SK-N-SH (cell line): ENCODE data around the gene CASP5. TPM values are rescaled to one million over a fixed set of nuclear protein-coding genes. Genes with fewer than 3 reads are reported as not detected.
A peak's percentile ranks its signal among the peaks of the same experiment; 100 is the strongest.

Experiments
- CTCF ChIA-PET: fragments of 300-600, 350-600 bp; formaldehyde crosslinking; extraction: SDS; loops from one replicate; lab custom pipeline; 2021; lab: Yijun Ruan, JAX
- POLR2A ChIA-PET: fragments of 350-600 bp; sonication (Branson Sonifier 250); formaldehyde crosslinking; extraction: SDS; loops from one replicate; lab custom pipeline; 2020; ENCODE audit warnings: antibody characterized with exemption, inconsistent platforms; lab: Yijun Ruan, JAX
- DNase-seq: peaks from one replicate; pipeline ENCODE4 v3.0.0; 2012
- H2AFZ ChIP-seq: fragments of 200-600 bp; sonication (generic); 2 replicates; pipeline ENCODE4 v1.8.1; 2016; ENCODE audit warnings: antibody characterized with exemption, mild to moderate bottlenecking, low read depth
- H3F3A ChIP-seq: fragments of 200-600 bp; sonication (generic); replicated peaks from 2 replicates; pipeline ENCODE3; 2016; ENCODE audit warnings: antibody characterized with exemption, mild to moderate bottlenecking; ENCODE audit not compliant: insufficient read depth
- H3K27ac ChIP-seq, 2 experiments: fragments of 200-500 bp in 1 of 2; fragments of 200-600 bp in 1 of 2; sonication (Bioruptor generic) in 1 of 2; sonication (generic), shearing (Covaris generic) in 1 of 2; 2 replicates each; pipeline versions ENCODE4 v1.5.1 to v1.6.1; 2014 to 2016; ENCODE audit warnings: low read depth in 2 of 2, inconsistent platforms in 1 of 2, low read length in 1 of 2, mild to moderate bottlenecking in 1 of 2, mixed read lengths in 1 of 2
- H3K27me3 ChIP-seq: fragments of 200-600 bp; sonication (generic), shearing (Covaris generic); 2 replicates; pipeline ENCODE4 v1.6.1; 2016; ENCODE audit warnings: mixed run types; ENCODE audit not compliant: insufficient read depth
- H3K36me3 ChIP-seq, 2 experiments: fragments of 200-500 bp in 1 of 2; fragments of 200-600 bp in 1 of 2; sonication (Bioruptor generic) in 1 of 2; sonication (generic) in 1 of 2; replicated peaks in 1 of 2; 2 replicates each; pipeline versions ENCODE3 to v1.5.1; 2014 to 2016; ENCODE audit warnings: low read length in 1 of 2, mild to moderate bottlenecking in 1 of 2; ENCODE audit not compliant: insufficient read depth in 2 of 2, control insufficient read depth in 1 of 2
- H3K4me1 ChIP-seq, 2 experiments: fragments of 200-500 bp in 1 of 2; fragments of 200-600 bp in 1 of 2; sonication (Bioruptor generic) in 1 of 2; sonication (generic), shearing (Covaris generic) in 1 of 2; 2 replicates each; pipeline versions ENCODE4 v1.5.1 to v1.6.1; 2014 to 2016; ENCODE audit warnings: low read depth in 1 of 2, low read length in 1 of 2, mixed run types in 1 of 2; ENCODE audit not compliant: insufficient read depth in 2 of 2, control insufficient read depth in 1 of 2
- H3K4me2 ChIP-seq: fragments of 200-600 bp; sonication (generic), shearing (Covaris generic); 2 replicates; pipeline ENCODE4 v1.6.1; 2017; ENCODE audit warnings: mixed run types
- H3K4me3 ChIP-seq, 2 experiments: fragments of 200-500 bp in 1 of 2; fragments of 200-600 bp in 1 of 2; sonication (Bioruptor generic) in 1 of 2; sonication (generic), shearing (Covaris generic) in 1 of 2; 2 replicates each; pipeline versions ENCODE4 v1.5.1 to v1.8.1; 2014 to 2016; ENCODE audit warnings: low read depth in 2 of 2, inconsistent platforms in 1 of 2, low read length in 1 of 2, mild to moderate bottlenecking in 1 of 2, mixed read lengths in 1 of 2, moderate library complexity in 1 of 2
- H3K79me2 ChIP-seq: fragments of 200-600 bp; sonication (generic); 2 replicates; pipeline ENCODE4 v1.8.1; 2017; ENCODE audit warnings: mild to moderate bottlenecking; ENCODE audit not compliant: insufficient read depth
- H3K9ac ChIP-seq: fragments of 200-600 bp; sonication (generic); 2 replicates; pipeline ENCODE4 v1.6.1; 2017; ENCODE audit warnings: mixed run types
- H3K9me2 ChIP-seq: fragments of 200-600 bp; sonication (generic); 2 replicates; pipeline ENCODE4 v1.6.1; 2017; ENCODE audit warnings: mixed run types
- H3K9me3 ChIP-seq: fragments of 200-600 bp; sonication (generic); 2 replicates; pipeline ENCODE4 v1.6.1; 2017; ENCODE audit warnings: mixed run types, mild to moderate bottlenecking, moderate library complexity
- H4K20me1 ChIP-seq: fragments of 200-600 bp; sonication (generic); 2 replicates; pipeline ENCODE4 v1.6.1; 2017; ENCODE audit warnings: mild to moderate bottlenecking, mixed run types; ENCODE audit not compliant: insufficient read depth
- ELF1 ChIP-seq: IDR thresholded peaks from 2 replicates; pipeline ENCODE4 v1.4.0; 2012
- FOXJ3 ChIP-seq: sonication (generic); formaldehyde crosslinking; IDR thresholded peaks from 2 replicates; pipeline ENCODE4 v1.5.1; 2020; ENCODE audit warnings: mild to moderate bottlenecking, missing genetic modification reagents
- JUND ChIP-seq: IDR thresholded peaks from 2 replicates; pipeline ENCODE4 v1.4.0; 2012
- NRF1 ChIP-seq: IDR thresholded peaks from 2 replicates; pipeline ENCODE4 v1.6.1; 2012; ENCODE audit warnings: low read depth, mild to moderate bottlenecking, low read length
- POLR2AphosphoS5 ChIP-seq: IDR thresholded peaks from 2 replicates; pipeline ENCODE4 v1.6.1; 2012; ENCODE audit warnings: low read depth, low read length
- RFX5 ChIP-seq: IDR thresholded peaks from 2 replicates; pipeline ENCODE4 v1.6.1; 2012; ENCODE audit warnings: mild to moderate bottlenecking, improper control_type of control experiment, low read length
- RXRA ChIP-seq: IDR thresholded peaks from 2 replicates; pipeline ENCODE4 v1.4.0; 2012; ENCODE audit warnings: low read depth, mild to moderate bottlenecking, borderline replicate concordance
- SIN3A ChIP-seq: IDR thresholded peaks from 2 replicates; pipeline ENCODE4 v1.6.1; 2012; ENCODE audit warnings: low read depth, mild to moderate bottlenecking, low read length, moderate library complexity, borderline replicate concordance
- TAF1 ChIP-seq: IDR thresholded peaks from 2 replicates; pipeline ENCODE4 v1.6.1; 2012; ENCODE audit warnings: low read depth, mild to moderate bottlenecking, low read length, moderate library complexity, borderline replicate concordance
- TCF12 ChIP-seq: IDR thresholded peaks from 2 replicates; pipeline ENCODE4 v1.4.0; 2012
- TEAD4 ChIP-seq: IDR thresholded peaks from 2 replicates; pipeline ENCODE4 v1.4.0; 2012; ENCODE audit warnings: mild to moderate bottlenecking, borderline replicate concordance; ENCODE audit not compliant: insufficient read depth
- WGBS: methylation state at CpG from one replicate; pipeline ENCODE4 v1.1.6; 2017; ENCODE audit warnings: low lambda C conversion rate; 5-methylcytosine and 5-hydroxymethylcytosine counted together
- polyA plus RNA-seq, 3 experiments: library from polyadenylated mRNA; depleted of rRNA; stranded (reverse); fragments of >200 nt; gene quantifications; 2 replicates each; pipeline ENCODE4 v1.2.3, GENCODE V29; 2012
- TF ChIP-seq, protein P1 (sequence below): IDR thresholded peaks from 2 replicates; pipeline ENCODE4 v1.6.1; 2012; ENCODE audit warnings: mild to moderate bottlenecking, low read depth, low read length, moderate library complexity
- TF ChIP-seq, protein P2 (sequence below): IDR thresholded peaks from 2 replicates; pipeline ENCODE4; 2012
- TF ChIP-seq, protein P3 (sequence below): IDR thresholded peaks from 2 replicates; pipeline ENCODE4 v1.4.0; 2012; ENCODE audit warnings: low read depth
- TF ChIP-seq, protein P4 (sequence below): IDR thresholded peaks from 2 replicates; pipeline ENCODE4 v1.4.0; 2012; ENCODE audit warnings: low read depth, borderline replicate concordance

The CASP5 gene
- polyA plus RNA-seq, 1 of the 3 experiments (the other 2 are of a cell fraction): not detected

DNA sequence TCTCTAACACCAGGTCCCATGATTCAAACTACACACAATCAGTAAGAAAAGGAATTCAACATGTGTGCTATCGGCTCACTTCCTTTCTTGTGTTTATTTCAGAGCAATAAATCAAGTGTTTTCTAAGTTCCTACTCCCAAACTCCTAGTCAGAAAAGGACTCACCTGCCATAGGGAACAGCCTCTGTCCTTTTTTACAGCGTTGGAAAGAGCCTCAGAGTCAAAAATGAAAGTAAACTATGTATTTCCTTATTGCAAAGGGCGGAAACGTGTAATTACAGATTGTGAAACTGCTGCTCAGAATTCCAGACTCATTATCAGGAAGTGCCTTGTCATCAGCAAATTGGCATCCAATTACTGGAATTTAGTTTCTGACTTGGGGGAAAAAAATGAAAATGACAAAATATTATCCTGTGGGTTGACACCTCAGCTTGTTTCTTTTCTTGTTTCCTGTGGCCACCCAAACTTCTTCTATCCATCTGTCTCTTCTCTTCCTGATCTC is 54.6 kb downstream of the CASP5 start, which contains the start of gene CASP4:
Gene CASP4 (minus strand): TSS at position 220 of the 501 bp plus-strand sequence. CDS start 49 bp downstream, at position 171.
- H3K79me2 ChIP-seq: no peaks in the 10 kb centered on the region
- ChIA-PET POLR2A (no interaction called here), CTCF (interaction anchor here (1.1 kb wide), 1 partner anchor 22 kb away, joined by 3 read pairs; no protein-coding TSS in a partner anchor)
- whole genome bisulfite sequencing: 17% methylated on average over 4 of the region's 4 CpGs
- no peaks in the 10 kb centered on the region for H3K9me3 ChIP-seq
- peak within 1 kb of the TSS; percentile 80 for H2AFZ ChIP-seq
- H3K4me1 ChIP-seq: no peaks in the 10 kb centered on the region; a peak in 1 of 4 replicates
- no peaks in the 10 kb centered on the region for H3K27me3 ChIP-seq
- peak within 1 kb of the TSS; percentile 46 to 49 for H3K4me3 ChIP-seq
- peak within 1 kb of the TSS; percentile 57 for H3K4me2 ChIP-seq
- H4K20me1 ChIP-seq: no peaks in the 10 kb centered on the region
- H3K9me2 ChIP-seq: no peaks in the 10 kb centered on the region
- H3F3A ChIP-seq: no peaks in the 10 kb centered on the region
- H3K9ac ChIP-seq: peak within 1 kb of the TSS; percentile 50
- H3K27ac ChIP-seq: peak within 1 kb of the TSS in 1 of 2 experiments; percentile 72; a peak in 3 of 4 replicates
- H3K36me3 ChIP-seq: no peaks in the 10 kb centered on the region
- TF ChIP-seq RXRA (no peak), TCF12 (peak; percentile 57), ELF1 (peak; percentile 39; the same call in 1 of the 2 replicates)
- TF ChIP-seq, all 33 proteins: peak for 2
- DNase-seq: peak; percentile 1

DNA sequence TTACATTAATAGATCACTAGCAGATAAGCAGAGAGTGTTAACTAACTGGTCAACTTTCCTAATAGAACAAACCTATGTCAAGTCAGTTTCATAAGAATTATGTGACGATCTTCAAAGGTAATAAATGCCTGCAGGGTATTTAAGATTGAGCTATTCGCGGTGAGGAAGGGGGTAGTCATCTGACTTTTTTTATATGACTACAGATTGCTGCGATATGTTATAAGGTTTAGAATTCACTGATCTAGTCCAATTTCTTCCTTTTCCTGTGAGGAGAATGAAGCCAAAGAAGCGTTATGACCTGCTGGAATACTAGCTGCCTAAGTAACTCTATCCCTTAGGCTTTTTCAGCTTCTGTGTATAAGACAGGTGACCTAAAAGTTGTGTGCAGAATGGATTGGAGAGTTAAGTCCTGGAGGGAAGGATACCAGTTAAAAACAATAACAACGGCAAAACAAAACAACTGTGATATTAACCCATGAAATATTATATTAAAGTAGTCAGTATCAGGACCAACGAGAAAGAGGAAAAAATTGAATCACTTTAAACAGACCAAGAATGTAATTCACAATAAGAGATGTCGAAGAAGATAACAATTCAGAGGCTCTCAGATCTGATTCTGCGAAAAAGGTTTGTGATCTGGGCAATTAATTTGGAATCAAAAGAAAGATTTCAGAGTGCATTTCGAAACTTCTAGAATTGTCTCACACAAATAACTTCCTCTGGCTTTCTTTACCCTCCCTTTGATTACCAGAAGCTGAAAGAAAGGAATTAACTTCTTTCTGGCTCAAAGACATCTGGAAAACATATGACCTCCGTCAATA is 55.2 kb downstream of the CASP5 start:
- Histone ChIP-seq H3K9ac (peak overlapping the region; percentile 50), H3K79me2 (no peaks in the 10 kb centered on the region), H3K4me2 (peak overlapping the region; percentile 57), H3K4me1 (no peaks in the 10 kb centered on the region; a peak in 1 of 4 replicates), H3K27me3 (no peaks in the 10 kb centered on the region), H3K27ac (peak overlapping the region in 1 of 2 experiments; percentile 72; a peak in 3 of 4 replicates), H3F3A (no peaks in the 10 kb centered on the region), H2AFZ (peak overlapping the region; percentile 80), H4K20me1 (no peaks in the 10 kb centered on the region), H3K36me3 (no peaks in the 10 kb centered on the region), H3K9me2 (no peaks in the 10 kb centered on the region), H3K9me3 (no peaks in the 10 kb centered on the region), H3K4me3 (peak overlapping the region; percentile 46 to 49)
- DNase-seq: no peak
- WGBS: 60% methylated on average over 11 of the region's 11 CpGs
- TF ChIP-seq POLR2AphosphoS5 (no peak), TAF1 (no peak), ELF1 (no peak), TCF12 (no peak), SIN3A (no peak)
- CTCF ChIA-PET: no interaction called here
- POLR2A ChIA-PET: no interaction called here

DNA sequence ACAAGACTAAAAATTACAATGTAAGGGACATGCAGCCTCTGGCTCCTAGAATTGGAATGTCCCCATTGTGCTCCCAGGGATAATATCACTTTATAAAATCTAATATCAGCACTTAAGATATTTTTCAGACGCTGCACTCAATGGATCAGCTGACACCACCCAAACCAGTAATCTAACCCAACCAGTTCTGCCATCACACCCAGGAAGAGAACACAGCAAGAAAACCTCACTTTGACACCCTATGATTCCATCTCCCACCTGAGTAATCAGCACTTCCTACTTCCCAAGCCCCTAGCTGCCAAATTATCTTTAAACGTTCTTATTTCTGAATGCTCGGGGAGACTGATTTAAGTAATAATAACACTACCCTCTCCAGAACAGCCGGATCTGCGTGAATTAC is 57.2 kb downstream of the CASP5 start:
- DNase-seq: no peak
- no peak overlapping the region for H2AFZ ChIP-seq
- ChIA-PET CTCF (no interaction called here), POLR2A (no interaction called here)
- H3K9ac ChIP-seq: no peak overlapping the region
- H3K4me1 ChIP-seq: no peaks in the 10 kb centered on the region; a peak in 1 of 4 replicates
- H3K4me3 ChIP-seq: no peak overlapping the region
- no peaks in the 10 kb centered on the region for H3K79me2 ChIP-seq
- no peaks in the 10 kb centered on the region for H3F3A ChIP-seq
- H3K4me2 ChIP-seq: no peak overlapping the region
- no peaks in the 10 kb centered on the region for H3K36me3 ChIP-seq
- no peaks in the 10 kb centered on the region for H3K9me3 ChIP-seq
- WGBS: 96% methylated on average over 5 of the region's 5 CpGs
- no peaks in the 10 kb centered on the region for H3K27me3 ChIP-seq
- H4K20me1 ChIP-seq: no peaks in the 10 kb centered on the region
- no peak overlapping the region for H3K27ac ChIP-seq
- H3K9me2 ChIP-seq: no peaks in the 10 kb centered on the region
- TF ChIP-seq NRF1 (no peak), TEAD4 (no peak), RFX5 (no peak), JUND (no peak), FOXJ3 (CRISPR knock-in tag) (no peak)
- TF ChIP-seq, protein P1, sequence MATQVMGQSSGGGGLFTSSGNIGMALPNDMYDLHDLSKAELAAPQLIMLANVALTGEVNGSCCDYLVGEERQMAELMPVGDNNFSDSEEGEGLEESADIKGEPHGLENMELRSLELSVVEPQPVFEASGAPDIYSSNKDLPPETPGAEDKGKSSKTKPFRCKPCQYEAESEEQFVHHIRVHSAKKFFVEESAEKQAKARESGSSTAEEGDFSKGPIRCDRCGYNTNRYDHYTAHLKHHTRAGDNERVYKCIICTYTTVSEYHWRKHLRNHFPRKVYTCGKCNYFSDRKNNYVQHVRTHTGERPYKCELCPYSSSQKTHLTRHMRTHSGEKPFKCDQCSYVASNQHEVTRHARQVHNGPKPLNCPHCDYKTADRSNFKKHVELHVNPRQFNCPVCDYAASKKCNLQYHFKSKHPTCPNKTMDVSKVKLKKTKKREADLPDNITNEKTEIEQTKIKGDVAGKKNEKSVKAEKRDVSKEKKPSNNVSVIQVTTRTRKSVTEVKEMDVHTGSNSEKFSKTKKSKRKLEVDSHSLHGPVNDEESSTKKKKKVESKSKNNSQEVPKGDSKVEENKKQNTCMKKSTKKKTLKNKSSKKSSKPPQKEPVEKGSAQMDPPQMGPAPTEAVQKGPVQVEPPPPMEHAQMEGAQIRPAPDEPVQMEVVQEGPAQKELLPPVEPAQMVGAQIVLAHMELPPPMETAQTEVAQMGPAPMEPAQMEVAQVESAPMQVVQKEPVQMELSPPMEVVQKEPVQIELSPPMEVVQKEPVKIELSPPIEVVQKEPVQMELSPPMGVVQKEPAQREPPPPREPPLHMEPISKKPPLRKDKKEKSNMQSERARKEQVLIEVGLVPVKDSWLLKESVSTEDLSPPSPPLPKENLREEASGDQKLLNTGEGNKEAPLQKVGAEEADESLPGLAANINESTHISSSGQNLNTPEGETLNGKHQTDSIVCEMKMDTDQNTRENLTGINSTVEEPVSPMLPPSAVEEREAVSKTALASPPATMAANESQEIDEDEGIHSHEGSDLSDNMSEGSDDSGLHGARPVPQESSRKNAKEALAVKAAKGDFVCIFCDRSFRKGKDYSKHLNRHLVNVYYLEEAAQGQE: no peak
- TF ChIP-seq, protein P2, sequence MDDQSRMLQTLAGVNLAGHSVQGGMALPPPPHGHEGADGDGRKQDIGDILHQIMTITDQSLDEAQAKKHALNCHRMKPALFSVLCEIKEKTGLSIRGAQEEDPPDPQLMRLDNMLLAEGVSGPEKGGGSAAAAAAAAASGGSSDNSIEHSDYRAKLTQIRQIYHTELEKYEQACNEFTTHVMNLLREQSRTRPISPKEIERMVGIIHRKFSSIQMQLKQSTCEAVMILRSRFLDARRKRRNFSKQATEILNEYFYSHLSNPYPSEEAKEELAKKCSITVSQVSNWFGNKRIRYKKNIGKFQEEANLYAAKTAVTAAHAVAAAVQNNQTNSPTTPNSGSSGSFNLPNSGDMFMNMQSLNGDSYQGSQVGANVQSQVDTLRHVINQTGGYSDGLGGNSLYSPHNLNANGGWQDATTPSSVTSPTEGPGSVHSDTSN: no peak
- TF ChIP-seq, protein P3, sequence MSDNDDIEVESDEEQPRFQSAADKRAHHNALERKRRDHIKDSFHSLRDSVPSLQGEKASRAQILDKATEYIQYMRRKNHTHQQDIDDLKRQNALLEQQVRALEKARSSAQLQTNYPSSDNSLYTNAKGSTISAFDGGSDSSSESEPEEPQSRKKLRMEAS: no peak
- TF ChIP-seq, protein P4, sequence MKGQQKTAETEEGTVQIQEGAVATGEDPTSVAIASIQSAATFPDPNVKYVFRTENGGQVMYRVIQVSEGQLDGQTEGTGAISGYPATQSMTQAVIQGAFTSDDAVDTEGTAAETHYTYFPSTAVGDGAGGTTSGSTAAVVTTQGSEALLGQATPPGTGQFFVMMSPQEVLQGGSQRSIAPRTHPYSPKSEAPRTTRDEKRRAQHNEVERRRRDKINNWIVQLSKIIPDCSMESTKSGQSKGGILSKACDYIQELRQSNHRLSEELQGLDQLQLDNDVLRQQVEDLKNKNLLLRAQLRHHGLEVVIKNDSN: no peak
